Measurements from ENCODE around the gene SMU1. TPM values are rescaled to one million over a fixed set of nuclear protein-coding genes. Genes with fewer than 3 reads are reported as not detected.
A peak's percentile ranks its signal among the peaks of the same experiment; 100 is the strongest.

Gene SMU1
- total RNA-seq (2014; rRNA removed; shearing (Covaris generic)): 12.9 and 17.0 TPM in 2 replicates

DNA sequence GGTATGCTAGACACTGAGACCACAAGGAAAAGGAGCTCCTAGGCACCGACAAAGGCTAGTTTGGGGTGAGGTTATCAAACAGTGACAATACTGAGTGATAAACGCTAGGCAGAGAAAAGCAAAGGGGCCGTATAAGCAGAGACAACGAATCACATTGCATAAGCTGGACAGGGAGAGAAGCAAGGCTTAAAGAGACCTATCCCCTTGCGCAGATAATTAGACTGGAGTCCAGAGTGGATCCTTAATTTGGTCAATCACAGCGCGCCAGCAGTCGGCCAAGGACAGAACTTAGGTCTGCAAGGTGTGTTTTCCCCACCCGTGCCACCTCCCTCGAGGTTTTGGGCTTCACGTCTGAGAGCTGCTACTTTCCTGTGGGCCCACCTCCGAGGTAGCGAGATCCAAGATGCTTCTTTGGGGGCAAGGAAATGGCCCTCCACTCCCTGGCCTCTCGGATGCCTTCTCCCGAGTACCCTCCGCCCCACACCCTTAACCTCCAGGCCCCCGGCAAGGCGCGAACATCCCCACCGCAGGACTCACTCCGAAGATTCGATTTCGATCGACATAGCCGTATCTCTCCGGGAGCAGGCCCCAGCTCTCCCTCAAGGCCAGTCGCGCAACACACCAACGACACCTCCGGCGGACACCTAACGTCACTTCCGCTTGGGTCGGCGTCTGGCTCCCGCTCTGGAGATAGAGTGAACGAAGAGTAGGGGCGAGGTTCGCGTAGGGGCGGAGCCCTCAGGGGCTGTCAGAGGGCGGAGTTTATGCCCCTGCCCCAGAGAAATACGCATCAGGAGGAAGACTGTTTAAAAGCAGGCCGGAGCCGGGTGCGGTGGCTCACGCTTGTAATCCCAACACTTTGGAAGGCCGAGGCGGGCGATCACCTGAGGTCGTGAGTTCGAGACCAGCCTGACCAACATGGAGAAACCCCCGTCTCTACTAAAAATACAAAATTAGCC lies at the start of gene SMU1:
Gene SMU1 (minus strand): TSS at position 629 of the 959 bp plus-strand sequence. CDS start 66 bp downstream, at position 563.
- peak; percentile 88 to 92 for DNase-seq (ENCODE audit: low read depth in 1 of 2, low spot score in 2 of 2)
- Histone ChIP-seq H3K4me1 (replicated peaks) (peaks cover 4% of the 10 kb centered on the region), H3K9me3 (replicated peaks) (no peaks in the 10 kb centered on the region), H3K27ac (peak within 1 kb of the TSS; percentile 80), H3K4me3 (peak within 1 kb of the TSS; percentile 70), H3K36me3 (peaks cover 11% of the 10 kb centered on the region; the same call in 1 of the 2 replicates), H3K27me3 (replicated peaks) (no peaks in the 10 kb centered on the region)

DNA sequence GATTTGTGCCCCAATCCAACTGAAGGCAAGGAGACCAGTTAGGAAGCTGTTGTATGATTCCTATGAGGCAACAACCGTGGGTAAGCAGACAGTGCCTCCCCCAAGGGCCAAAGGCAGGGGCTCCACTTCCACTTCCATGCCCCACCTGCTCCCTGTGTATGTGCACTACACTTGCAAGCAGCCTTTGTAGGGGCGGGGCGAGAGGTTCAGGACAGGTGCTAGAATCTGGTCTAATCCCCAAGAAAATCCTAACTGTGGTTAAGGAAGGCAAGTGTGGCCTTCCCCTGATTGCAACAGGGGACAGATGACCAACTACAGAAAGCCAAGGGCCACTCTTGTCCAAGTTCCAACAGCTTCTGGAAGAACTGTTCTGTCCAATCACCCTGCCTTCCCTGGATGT lies 49.0 kb upstream of the SMU1 start:
- no peak overlapping the region for H3K4me3 ChIP-seq
- no peak overlapping the region for H3K27ac ChIP-seq

GRCh38 chr9:33124751-33125381 lies 48.4 kb upstream of the SMU1 start:
- DNase-seq (ENCODE audit: low read depth in 1 of 2, low spot score in 2 of 2): no peak
- Histone ChIP-seq H3K27ac (no peak overlapping the region), H3K4me3 (no peak overlapping the region), H3K4me1 (replicated peaks) (no peaks in the 10 kb centered on the region), H3K27me3 (replicated peaks) (no peaks in the 10 kb centered on the region), H3K9me3 (replicated peaks) (no peaks in the 10 kb centered on the region), H3K36me3 (no peaks in the 10 kb centered on the region)

More for the DNA sequence above, 49.0 kb upstream of the SMU1 start:
- no peak for DNase-seq (ENCODE audit: low read depth in 1 of 2, low spot score in 2 of 2)
- no peaks in the 10 kb centered on the region for H3K36me3 ChIP-seq
- no peaks in the 10 kb centered on the region for H3K9me3 ChIP-seq (replicated peaks)
- H3K4me1 ChIP-seq (replicated peaks): no peaks in the 10 kb centered on the region
- no peaks in the 10 kb centered on the region for H3K27me3 ChIP-seq (replicated peaks)

DNA sequence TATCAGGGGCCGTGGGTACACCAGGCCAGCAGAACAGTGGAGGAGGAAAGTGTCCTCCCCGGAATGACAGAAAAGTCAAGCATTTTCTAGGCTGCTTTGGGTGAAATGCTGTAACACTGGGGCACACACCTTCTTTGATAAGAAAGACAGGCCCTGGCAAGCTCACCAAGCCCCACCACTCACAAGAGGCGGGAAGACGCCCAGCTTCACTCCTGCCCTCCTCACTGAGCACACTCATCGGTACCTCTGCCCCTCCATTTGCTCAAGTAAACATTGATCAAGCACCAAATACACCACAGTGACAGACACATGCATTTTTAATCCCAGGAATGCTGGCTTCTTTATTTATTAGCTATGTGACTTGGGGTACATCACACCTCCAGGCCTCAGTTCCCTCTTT lies 47.6 kb upstream of the SMU1 start:
- no peak overlapping the region for H3K27ac ChIP-seq
- no peaks in the 10 kb centered on the region for H3K9me3 ChIP-seq (replicated peaks)
- DNase-seq (ENCODE audit: low read depth in 1 of 2, low spot score in 2 of 2): no peak
- no peaks in the 10 kb centered on the region for H3K27me3 ChIP-seq (replicated peaks)
- no peak overlapping the region for H3K4me3 ChIP-seq
- H3K4me1 ChIP-seq (replicated peaks): no peaks in the 10 kb centered on the region
- no peaks in the 10 kb centered on the region for H3K36me3 ChIP-seq

GRCh38 chr9:33123407-33124031 lies 47.0 kb upstream of the SMU1 start:
- Histone ChIP-seq H3K27ac (no peak overlapping the region), H3K27me3 (replicated peaks) (no peaks in the 10 kb centered on the region), H3K36me3 (no peaks in the 10 kb centered on the region), H3K4me3 (no peak overlapping the region), H3K4me1 (replicated peaks) (no peaks in the 10 kb centered on the region), H3K9me3 (replicated peaks) (no peaks in the 10 kb centered on the region)
- no peak for DNase-seq (ENCODE audit: low read depth in 1 of 2, low spot score in 2 of 2)

- no peak overlapping the region for H3K4me3 ChIP-seq
- no peaks in the 10 kb centered on the region for H3K9me3 ChIP-seq (replicated peaks)
These were observed 44.1 kb upstream of the SMU1 start for GRCh38 chr9:33120620-33121019.

GRCh38 chr9:33117796-33118195 lies 41.3 kb upstream of the SMU1 start:
- no peak overlapping the region for H3K27ac ChIP-seq
- H3K9me3 ChIP-seq (replicated peaks): no peaks in the 10 kb centered on the region
- no peaks in the 10 kb centered on the region for H3K4me1 ChIP-seq (replicated peaks)
- H3K36me3 ChIP-seq: no peaks in the 10 kb centered on the region
- H3K27me3 ChIP-seq (replicated peaks): no peaks in the 10 kb centered on the region
- DNase-seq (ENCODE audit: low read depth in 1 of 2, low spot score in 2 of 2): no peak
- H3K4me3 ChIP-seq: no peak overlapping the region

More at GRCh38 chr9:33120620-33121019, 44.1 kb upstream of the SMU1 start:
- DNase-seq (ENCODE audit: low read depth in 1 of 2, low spot score in 2 of 2): no peak
- no peaks in the 10 kb centered on the region for H3K36me3 ChIP-seq
- H3K27me3 ChIP-seq (replicated peaks): no peaks in the 10 kb centered on the region
- H3K27ac ChIP-seq: no peak overlapping the region
- no peaks in the 10 kb centered on the region for H3K4me1 ChIP-seq (replicated peaks)

- H3K27ac ChIP-seq: no peak overlapping the region
- no peaks in the 10 kb centered on the region for H3K36me3 ChIP-seq
- no peaks in the 10 kb centered on the region for H3K4me1 ChIP-seq (replicated peaks)
- no peaks in the 10 kb centered on the region for H3K9me3 ChIP-seq (replicated peaks)
- H3K27me3 ChIP-seq (replicated peaks): no peaks in the 10 kb centered on the region
- no peak for DNase-seq (ENCODE audit: low read depth in 1 of 2, low spot score in 2 of 2)
- no peak overlapping the region for H3K4me3 ChIP-seq
These were observed 40.8 kb upstream of the SMU1 start for GRCh38 chr9:33117306-33117705.

- H3K9me3 ChIP-seq (replicated peaks): no peaks in the 10 kb centered on the region
- no peaks in the 10 kb centered on the region for H3K4me1 ChIP-seq (replicated peaks)
- no peak overlapping the region for H3K27ac ChIP-seq
- no peak for DNase-seq (ENCODE audit: low read depth in 1 of 2, low spot score in 2 of 2)
- H3K27me3 ChIP-seq (replicated peaks): no peaks in the 10 kb centered on the region
- H3K4me3 ChIP-seq: no peak overlapping the region
- no peaks in the 10 kb centered on the region for H3K36me3 ChIP-seq
These were observed 40.4 kb upstream of the SMU1 start for GRCh38 chr9:33116860-33117259.

DNA sequence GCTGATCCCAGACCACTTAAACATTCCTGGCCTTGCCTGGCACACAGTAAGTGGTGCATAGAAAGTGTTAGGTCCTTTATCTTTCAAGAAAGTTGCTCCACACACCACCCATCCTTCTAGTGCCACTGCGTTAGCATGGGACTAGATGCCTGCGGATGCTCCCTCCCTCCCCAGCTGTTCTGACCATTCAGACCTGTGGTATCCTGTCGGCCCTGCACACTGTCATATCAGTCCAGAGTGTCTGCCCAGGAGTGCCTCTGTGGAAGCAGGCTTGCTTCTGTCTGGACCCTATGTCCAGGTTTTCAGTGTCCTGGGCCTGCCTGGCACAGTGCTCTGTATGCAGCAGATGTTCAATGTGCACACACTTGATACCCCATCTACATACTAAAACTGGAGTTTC lies 38.3 kb upstream of the SMU1 start:
- H3K36me3 ChIP-seq: no peaks in the 10 kb centered on the region
- no peak overlapping the region for H3K4me3 ChIP-seq
- no peaks in the 10 kb centered on the region for H3K4me1 ChIP-seq (replicated peaks)
- H3K9me3 ChIP-seq (replicated peaks): no peaks in the 10 kb centered on the region
- no peaks in the 10 kb centered on the region for H3K27me3 ChIP-seq (replicated peaks)
- DNase-seq (ENCODE audit: low read depth in 1 of 2, low spot score in 2 of 2): no peak
- H3K27ac ChIP-seq: no peak overlapping the region

DNA sequence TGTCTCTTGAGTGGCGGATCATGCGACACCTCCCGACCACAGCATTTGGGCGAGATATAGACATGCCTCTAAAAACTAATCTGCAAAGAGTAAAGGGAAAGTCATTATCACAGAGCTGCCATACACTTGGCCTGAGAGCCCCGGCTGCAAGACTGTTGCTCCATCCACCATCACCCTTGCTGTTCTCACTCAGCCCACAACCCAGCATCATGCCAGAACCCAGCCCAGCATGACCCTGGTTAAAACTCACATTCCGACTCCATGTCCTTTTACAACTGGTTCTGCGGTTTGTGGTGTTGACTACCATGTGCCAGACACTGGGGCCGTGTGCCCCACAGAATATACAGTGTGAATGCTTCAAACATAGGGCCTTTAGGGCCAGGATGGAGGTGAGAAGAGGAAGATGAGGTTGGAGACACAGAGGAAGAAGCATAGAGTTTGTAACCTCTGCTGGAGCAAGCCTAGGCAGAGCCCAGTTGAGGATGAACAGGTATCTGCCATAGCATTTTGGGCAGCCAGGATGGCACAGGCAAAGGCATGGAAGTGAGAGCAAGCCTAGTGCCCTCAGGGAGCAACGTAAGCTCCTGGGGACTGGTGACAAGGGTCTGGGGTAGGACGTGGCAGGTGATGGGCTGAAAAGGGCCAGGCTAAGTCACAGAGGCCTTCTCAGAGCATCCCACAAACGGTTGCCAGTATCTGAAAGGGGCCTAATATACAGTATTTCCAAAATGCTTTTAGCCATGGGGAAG lies 37.5 kb upstream of the SMU1 start:
- no peak for DNase-seq (ENCODE audit: low read depth in 1 of 2, low spot score in 2 of 2)
- H3K4me3 ChIP-seq: no peak overlapping the region
- no peaks in the 10 kb centered on the region for H3K9me3 ChIP-seq (replicated peaks)

DNA sequence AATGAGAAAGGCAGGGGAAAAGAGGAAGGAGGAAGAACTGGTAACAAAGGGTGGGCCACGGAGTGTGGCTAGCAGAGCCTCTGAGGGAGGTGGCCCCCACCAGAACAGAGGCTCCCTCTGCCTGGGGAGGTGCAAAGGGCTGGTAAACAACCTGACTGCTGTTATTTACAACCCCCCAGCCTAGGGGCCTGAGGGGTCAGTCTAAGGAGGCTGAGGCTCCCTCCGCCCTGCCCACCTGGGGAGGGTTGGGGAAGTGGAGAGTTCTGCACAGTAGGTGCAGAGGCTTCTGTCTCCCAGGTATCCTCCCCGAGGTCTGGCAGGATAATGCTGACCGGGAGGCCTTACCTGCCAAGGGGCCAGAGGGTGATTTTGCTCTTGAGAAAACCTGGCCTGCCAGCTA lies 35.6 kb upstream of the SMU1 start:
- Histone ChIP-seq H3K4me3 (no peak overlapping the region), H3K36me3 (no peaks in the 10 kb centered on the region), H3K4me1 (replicated peaks) (no peaks in the 10 kb centered on the region), H3K9me3 (replicated peaks) (no peaks in the 10 kb centered on the region), H3K27me3 (replicated peaks) (no peaks in the 10 kb centered on the region), H3K27ac (no peak overlapping the region)
- no peak for DNase-seq (ENCODE audit: low read depth in 1 of 2, low spot score in 2 of 2)

More for the DNA sequence above, 37.5 kb upstream of the SMU1 start:
- no peak overlapping the region for H3K27ac ChIP-seq
- H3K27me3 ChIP-seq (replicated peaks): no peaks in the 10 kb centered on the region
- H3K4me1 ChIP-seq (replicated peaks): no peaks in the 10 kb centered on the region
- H3K36me3 ChIP-seq: no peaks in the 10 kb centered on the region

- Histone ChIP-seq H3K27me3 (replicated peaks) (no peaks in the 10 kb centered on the region), H3K4me1 (replicated peaks) (no peaks in the 10 kb centered on the region), H3K36me3 (no peaks in the 10 kb centered on the region), H3K4me3 (no peak overlapping the region), H3K9me3 (replicated peaks) (no peaks in the 10 kb centered on the region), H3K27ac (no peak overlapping the region)
- DNase-seq (ENCODE audit: low read depth in 1 of 2, low spot score in 2 of 2): no peak
These were observed 35.2 kb upstream of the SMU1 start for GRCh38 chr9:33111631-33112030.
